Measurements from ENCODE around the gene PIK3AP1. TPM values are rescaled to one million over a fixed set of nuclear protein-coding genes. Genes with fewer than 3 reads are reported as not detected.

PIK3AP1 gene
- total and polyA plus RNA-seq, 4 experiments from 2014 or later, result 1.1 to 2.6 (median 1.5) TPM

GRCh38 chr10:96711048-96711728 lies 9.1 kb downstream of the PIK3AP1 start:
- intact Hi-C loops (cut with micrococcal nuclease), result no loop called here
- ChIA-PET POLR2A (ENCODE audit: partially characterized antibody) (no interaction called here), CTCF (ENCODE audit: partially characterized antibody) (interaction anchor here (0.7 kb wide), 1 partner anchor 128 kb away, joined by 4 read pairs; no protein-coding TSS in a partner anchor)
- Mint-ChIP-seq H3K9me3 (no peaks in the 10 kb centered on the region), H3K4me1 (no peaks in the 10 kb centered on the region), H3K27ac (no peak overlapping the region), H3K27me3 (no peaks in the 10 kb centered on the region), H3K4me3 (no peak overlapping the region), H3K36me3 (no peaks in the 10 kb centered on the region)
- H3K4me1 ChIP-seq (ENCODE audit: insufficient read depth, low read length), result no peaks in the 10 kb centered on the region
- no peak overlapping the region for H3K27ac ChIP-seq (ENCODE audit: low read depth, low read length)
- no peaks in the 10 kb centered on the region for H3K36me3 ChIP-seq (ENCODE audit: insufficient read depth, low read length)
- H3K4me3 ChIP-seq (ENCODE audit: low read length in 2 of 2), result no peak overlapping the region
- DNase-seq, result no peak
- no peaks in the 10 kb centered on the region for H3K9me3 ChIP-seq (ENCODE audit: control insufficient read depth in 1 of 2, low read length in 2 of 2)
- no peaks in the 10 kb centered on the region for H3K27me3 ChIP-seq (ENCODE audit: insufficient read depth, low read length)

GRCh38 chr10:96709525-96709924 lies 10.8 kb downstream of the PIK3AP1 start:
- H3K4me3 Mint-ChIP-seq, result no peak overlapping the region
- no peak overlapping the region for H3K27ac ChIP-seq (ENCODE audit: low read depth, low read length)
- DNase-seq, result no peak
- H3K4me3 ChIP-seq (ENCODE audit: low read length in 2 of 2), result no peak overlapping the region
- ChIA-PET CTCF (ENCODE audit: partially characterized antibody) (interaction anchor here (0.8 kb wide), 1 partner anchor 16 kb away, joined by 3 read pairs; no protein-coding TSS in a partner anchor), POLR2A (ENCODE audit: partially characterized antibody) (no interaction called here)
- H3K27me3 Mint-ChIP-seq, result no peaks in the 10 kb centered on the region
- H3K4me1 ChIP-seq (ENCODE audit: insufficient read depth, low read length), result no peaks in the 10 kb centered on the region
- H3K9me3 ChIP-seq (ENCODE audit: control insufficient read depth in 1 of 2, low read length in 2 of 2), result no peaks in the 10 kb centered on the region
- intact Hi-C loops (cut with micrococcal nuclease), result no loop called here
- H3K27me3 ChIP-seq (ENCODE audit: insufficient read depth, low read length), result no peaks in the 10 kb centered on the region
- no peaks in the 10 kb centered on the region for H3K36me3 ChIP-seq (ENCODE audit: insufficient read depth, low read length)
- H3K36me3 Mint-ChIP-seq, result no peaks in the 10 kb centered on the region
- no peak overlapping the region for H3K27ac Mint-ChIP-seq
- H3K9me3 Mint-ChIP-seq, result no peaks in the 10 kb centered on the region
- H3K4me1 Mint-ChIP-seq, result no peaks in the 10 kb centered on the region

- intact Hi-C loops (cut with micrococcal nuclease), result no loop called here
- no peak for DNase-seq
Measured at GRCh38 chr10:96708996-96709395, 11.3 kb downstream of the PIK3AP1 start.

GRCh38 chr10:96708456-96708855 lies 11.9 kb downstream of the PIK3AP1 start:
- DNase-seq, result no peak
- Histone ChIP-seq H3K27ac (ENCODE audit: low read depth, low read length) (no peak overlapping the region), H3K36me3 (ENCODE audit: insufficient read depth, low read length) (no peaks in the 10 kb centered on the region), H3K27me3 (ENCODE audit: insufficient read depth, low read length) (no peaks in the 10 kb centered on the region), H3K4me1 (ENCODE audit: insufficient read depth, low read length) (no peaks in the 10 kb centered on the region), H3K9me3 (ENCODE audit: control insufficient read depth in 1 of 2, low read length in 2 of 2) (no peaks in the 10 kb centered on the region), H3K4me3 (ENCODE audit: low read length in 2 of 2) (no peak overlapping the region)
- intact Hi-C loops (cut with micrococcal nuclease), result no loop called here
- no peaks in the 10 kb centered on the region for H3K36me3 Mint-ChIP-seq
- CTCF ChIA-PET (ENCODE audit: partially characterized antibody), result interaction anchor here (0.7 kb wide), 1 partner anchor 20 kb away, joined by 3 read pairs; no protein-coding TSS in a partner anchor
- no peak overlapping the region for H3K27ac Mint-ChIP-seq
- H3K4me1 Mint-ChIP-seq, result no peaks in the 10 kb centered on the region
- H3K9me3 Mint-ChIP-seq, result no peaks in the 10 kb centered on the region
- POLR2A ChIA-PET (ENCODE audit: partially characterized antibody), result no interaction called here
- H3K27me3 Mint-ChIP-seq, result no peaks in the 10 kb centered on the region
- H3K4me3 Mint-ChIP-seq, result no peak overlapping the region

More at GRCh38 chr10:96708996-96709395, 11.3 kb downstream of the PIK3AP1 start:
- Histone ChIP-seq H3K4me3 (ENCODE audit: low read length in 2 of 2) (no peak overlapping the region), H3K27ac (ENCODE audit: low read depth, low read length) (no peak overlapping the region), H3K36me3 (ENCODE audit: insufficient read depth, low read length) (no peaks in the 10 kb centered on the region), H3K9me3 (ENCODE audit: control insufficient read depth in 1 of 2, low read length in 2 of 2) (no peaks in the 10 kb centered on the region), H3K4me1 (ENCODE audit: insufficient read depth, low read length) (no peaks in the 10 kb centered on the region), H3K27me3 (ENCODE audit: insufficient read depth, low read length) (no peaks in the 10 kb centered on the region)
- Mint-ChIP-seq H3K9me3 (no peaks in the 10 kb centered on the region), H3K27me3 (no peaks in the 10 kb centered on the region), H3K4me3 (no peak overlapping the region), H3K4me1 (no peaks in the 10 kb centered on the region), H3K36me3 (no peaks in the 10 kb centered on the region), H3K27ac (no peak overlapping the region)
- POLR2A ChIA-PET (ENCODE audit: partially characterized antibody), result no interaction called here
- CTCF ChIA-PET (ENCODE audit: partially characterized antibody), result interaction anchor here (0.7 to 0.8 kb wide), 2 partner anchors 16 to 20 kb away, joined by 3 read pairs; no protein-coding TSS in a partner anchor

- Mint-ChIP-seq H3K27ac (no peak overlapping the region), H3K4me1 (no peaks in the 10 kb centered on the region), H3K9me3 (no peaks in the 10 kb centered on the region), H3K4me3 (no peak overlapping the region), H3K27me3 (no peaks in the 10 kb centered on the region), H3K36me3 (no peaks in the 10 kb centered on the region)
- Histone ChIP-seq H3K4me1 (ENCODE audit: insufficient read depth, low read length) (no peaks in the 10 kb centered on the region), H3K27me3 (ENCODE audit: insufficient read depth, low read length) (no peaks in the 10 kb centered on the region), H3K9me3 (ENCODE audit: control insufficient read depth in 1 of 2, low read length in 2 of 2) (no peaks in the 10 kb centered on the region), H3K36me3 (ENCODE audit: insufficient read depth, low read length) (no peaks in the 10 kb centered on the region), H3K4me3 (ENCODE audit: low read length in 2 of 2) (no peak overlapping the region), H3K27ac (ENCODE audit: low read depth, low read length) (no peak overlapping the region)
- no peak for DNase-seq
- CTCF ChIA-PET (ENCODE audit: partially characterized antibody), result interaction anchor here (1.1 kb wide), 1 partner anchor 12 kb away, joined by 3 read pairs; no protein-coding TSS in a partner anchor
- intact Hi-C loops (cut with micrococcal nuclease), result no loop called here
- POLR2A ChIA-PET (ENCODE audit: partially characterized antibody), result no interaction called here
Measured at GRCh38 chr10:96706331-96706853, 13.9 kb downstream of the PIK3AP1 start.

- H3K4me1 ChIP-seq (ENCODE audit: insufficient read depth, low read length), result no peaks in the 10 kb centered on the region
- POLR2A ChIA-PET (ENCODE audit: partially characterized antibody), result no interaction called here
Measured at GRCh38 chr10:96705134-96705533, 15.2 kb downstream of the PIK3AP1 start.

GRCh38 chr10:96704563-96704962 lies 15.8 kb downstream of the PIK3AP1 start:
- Mint-ChIP-seq H3K4me1 (no peaks in the 10 kb centered on the region), H3K4me3 (no peak overlapping the region), H3K27me3 (no peaks in the 10 kb centered on the region), H3K9me3 (no peaks in the 10 kb centered on the region), H3K36me3 (no peaks in the 10 kb centered on the region), H3K27ac (no peak overlapping the region)
- intact Hi-C loops (cut with micrococcal nuclease), result no loop called here
- DNase-seq, result no peak
- ChIA-PET POLR2A (ENCODE audit: partially characterized antibody) (no interaction called here), CTCF (ENCODE audit: partially characterized antibody) (no interaction called here)
- Histone ChIP-seq H3K36me3 (ENCODE audit: insufficient read depth, low read length) (no peaks in the 10 kb centered on the region), H3K4me3 (ENCODE audit: low read length in 2 of 2) (no peak overlapping the region), H3K9me3 (ENCODE audit: control insufficient read depth in 1 of 2, low read length in 2 of 2) (no peaks in the 10 kb centered on the region), H3K27ac (ENCODE audit: low read depth, low read length) (no peak overlapping the region), H3K4me1 (ENCODE audit: insufficient read depth, low read length) (no peaks in the 10 kb centered on the region), H3K27me3 (ENCODE audit: insufficient read depth, low read length) (no peaks in the 10 kb centered on the region)

More at GRCh38 chr10:96705134-96705533, 15.2 kb downstream of the PIK3AP1 start:
- no peaks in the 10 kb centered on the region for H3K36me3 ChIP-seq (ENCODE audit: insufficient read depth, low read length)
- no peak overlapping the region for H3K27ac ChIP-seq (ENCODE audit: low read depth, low read length)
- no peaks in the 10 kb centered on the region for H3K27me3 Mint-ChIP-seq
- no peaks in the 10 kb centered on the region for H3K9me3 Mint-ChIP-seq
- no peak overlapping the region for H3K4me3 ChIP-seq (ENCODE audit: low read length in 2 of 2)
- H3K27me3 ChIP-seq (ENCODE audit: insufficient read depth, low read length), result no peaks in the 10 kb centered on the region
- H3K27ac Mint-ChIP-seq, result peak overlapping the region in 1 of 7 donors; percentile 10
- H3K4me3 Mint-ChIP-seq, result no peak overlapping the region
- CTCF ChIA-PET (ENCODE audit: partially characterized antibody), result no interaction called here
- no peak for DNase-seq
- H3K9me3 ChIP-seq (ENCODE audit: control insufficient read depth in 1 of 2, low read length in 2 of 2), result no peaks in the 10 kb centered on the region
- intact Hi-C loops (cut with micrococcal nuclease), result no loop called here
- no peaks in the 10 kb centered on the region for H3K4me1 Mint-ChIP-seq
- no peaks in the 10 kb centered on the region for H3K36me3 Mint-ChIP-seq
